ENCODE results near the gene PKIG.

DNA sequence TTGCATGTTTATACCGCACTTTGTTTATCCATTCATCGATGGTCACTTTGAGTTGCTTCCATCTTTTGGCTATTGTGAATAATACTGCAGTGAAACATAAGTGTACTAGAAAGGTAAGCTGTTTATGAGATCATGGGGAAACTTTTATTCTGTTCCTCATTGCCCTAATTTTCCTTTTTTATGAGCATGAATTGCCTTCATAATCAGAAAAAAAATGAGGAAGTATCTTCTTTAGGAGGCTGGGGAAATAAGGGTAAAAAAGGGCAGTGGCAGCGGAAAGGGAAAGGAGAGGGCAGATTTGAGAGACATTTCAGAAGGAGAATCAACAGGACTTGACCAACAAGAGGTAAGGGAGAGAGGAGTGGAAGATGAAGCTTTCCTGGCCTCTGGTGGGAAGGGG lies 46.2 kb upstream of the PKIG start:
- TF ChIP-seq, protein P1, sequence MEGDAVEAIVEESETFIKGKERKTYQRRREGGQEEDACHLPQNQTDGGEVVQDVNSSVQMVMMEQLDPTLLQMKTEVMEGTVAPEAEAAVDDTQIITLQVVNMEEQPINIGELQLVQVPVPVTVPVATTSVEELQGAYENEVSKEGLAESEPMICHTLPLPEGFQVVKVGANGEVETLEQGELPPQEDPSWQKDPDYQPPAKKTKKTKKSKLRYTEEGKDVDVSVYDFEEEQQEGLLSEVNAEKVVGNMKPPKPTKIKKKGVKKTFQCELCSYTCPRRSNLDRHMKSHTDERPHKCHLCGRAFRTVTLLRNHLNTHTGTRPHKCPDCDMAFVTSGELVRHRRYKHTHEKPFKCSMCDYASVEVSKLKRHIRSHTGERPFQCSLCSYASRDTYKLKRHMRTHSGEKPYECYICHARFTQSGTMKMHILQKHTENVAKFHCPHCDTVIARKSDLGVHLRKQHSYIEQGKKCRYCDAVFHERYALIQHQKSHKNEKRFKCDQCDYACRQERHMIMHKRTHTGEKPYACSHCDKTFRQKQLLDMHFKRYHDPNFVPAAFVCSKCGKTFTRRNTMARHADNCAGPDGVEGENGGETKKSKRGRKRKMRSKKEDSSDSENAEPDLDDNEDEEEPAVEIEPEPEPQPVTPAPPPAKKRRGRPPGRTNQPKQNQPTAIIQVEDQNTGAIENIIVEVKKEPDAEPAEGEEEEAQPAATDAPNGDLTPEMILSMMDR (IDR thresholded peaks at IDR 0.05) = no peak
- no peak for TF ChIP-seq POLR2A (IDR thresholded peaks at IDR 0.05)

All from suprapubic skin (tissue), 3 donors.